Left ventricle myocardium superior (tissue), 1 donor: ENCODE results near the gene ITIH5. TPM values are rescaled to one million over a fixed set of nuclear protein-coding genes. Genes with fewer than 3 reads are reported as not detected.

ENCODE experiments used
- total RNA-seq: library from RNA; stranded (reverse); fragmentation: NEBNext Ultra II Directional; extraction: Animal tissue kit (Norgen Biotek cat#: 25700); gene quantifications from one replicate; pipeline ENCODE4 v1.2.1, GENCODE V29; 2021
- donor health status: DM: no; HTN: yes; CAD: no; lungs with severe emphysema.

ITIH5 gene
- total RNA-seq, 1 donor from 2014 or later, result 8.5 TPM

Other genes starting within 250 kb of the ITIH5 start
- not detected for gene ITIH2, start 36.4 kb upstream of the ITIH5 start, total RNA-seq
- gene KIN, start 121.0 kb upstream of the ITIH5 start, total RNA-seq, result 9.1 TPM
- 777 TPM for gene ATP5F1C, start 121.2 kb upstream of the ITIH5 start, total RNA-seq
- 13.0 TPM for gene TAF3, start 151.5 kb upstream of the ITIH5 start, total RNA-seq